ENCODE data around the gene RNF157. TPM values are rescaled to one million over a fixed set of nuclear protein-coding genes. Genes with fewer than 3 reads are reported as not detected.
"Not testable (repeated sequence)": the region's sequence is repeated elsewhere in the genome, so short reads cannot be mapped to it uniquely, and the experiment has no call there.

The RNF157 gene
- total RNA-seq, 1 donor from 2014 or later = 8.8 TPM

DNA sequence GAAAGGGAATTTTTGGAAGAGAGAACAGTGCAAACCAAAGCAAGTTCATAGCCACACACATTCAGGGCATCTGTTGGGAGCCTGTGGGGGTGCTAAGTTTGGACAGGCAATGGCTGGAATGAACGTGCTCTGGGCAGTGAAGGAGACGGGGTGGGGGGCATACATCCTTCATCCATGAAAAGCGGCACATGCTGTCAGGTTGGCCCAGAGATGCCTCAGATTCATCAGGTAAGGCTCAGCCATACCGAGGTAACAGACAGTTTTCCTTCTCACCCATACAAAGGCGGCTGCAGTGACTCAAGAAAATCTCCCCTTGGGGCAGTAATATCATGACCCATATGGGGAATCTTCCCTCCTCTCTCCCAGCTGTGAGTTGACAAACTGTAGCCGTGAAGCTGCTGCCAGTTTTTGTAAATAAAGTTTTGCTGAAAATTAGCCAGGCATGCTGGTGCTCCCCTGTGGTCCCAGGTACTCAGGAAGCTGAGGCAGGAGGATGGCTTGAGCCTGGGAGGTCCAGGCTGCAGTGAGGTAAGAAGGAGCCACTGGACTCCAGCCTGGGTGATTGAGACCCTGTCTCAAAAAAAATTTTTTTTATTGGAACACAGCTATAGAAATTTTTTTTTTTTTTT is 15.6 kb upstream of the RNF157 start:
- H3K27ac ChIP-seq = no peak overlapping the region
- no peaks in the 10 kb centered on the region for H3K36me3 ChIP-seq
- TF ChIP-seq, protein P1, sequence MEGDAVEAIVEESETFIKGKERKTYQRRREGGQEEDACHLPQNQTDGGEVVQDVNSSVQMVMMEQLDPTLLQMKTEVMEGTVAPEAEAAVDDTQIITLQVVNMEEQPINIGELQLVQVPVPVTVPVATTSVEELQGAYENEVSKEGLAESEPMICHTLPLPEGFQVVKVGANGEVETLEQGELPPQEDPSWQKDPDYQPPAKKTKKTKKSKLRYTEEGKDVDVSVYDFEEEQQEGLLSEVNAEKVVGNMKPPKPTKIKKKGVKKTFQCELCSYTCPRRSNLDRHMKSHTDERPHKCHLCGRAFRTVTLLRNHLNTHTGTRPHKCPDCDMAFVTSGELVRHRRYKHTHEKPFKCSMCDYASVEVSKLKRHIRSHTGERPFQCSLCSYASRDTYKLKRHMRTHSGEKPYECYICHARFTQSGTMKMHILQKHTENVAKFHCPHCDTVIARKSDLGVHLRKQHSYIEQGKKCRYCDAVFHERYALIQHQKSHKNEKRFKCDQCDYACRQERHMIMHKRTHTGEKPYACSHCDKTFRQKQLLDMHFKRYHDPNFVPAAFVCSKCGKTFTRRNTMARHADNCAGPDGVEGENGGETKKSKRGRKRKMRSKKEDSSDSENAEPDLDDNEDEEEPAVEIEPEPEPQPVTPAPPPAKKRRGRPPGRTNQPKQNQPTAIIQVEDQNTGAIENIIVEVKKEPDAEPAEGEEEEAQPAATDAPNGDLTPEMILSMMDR (IDR thresholded peaks at IDR 0.05) = no peak
- TF ChIP-seq POLR2AphosphoS5 (IDR thresholded peaks at IDR 0.05; ENCODE audit: insufficient read depth in 1 of 2, low read depth in 1 of 2) = no peak
- TF ChIP-seq POLR2A (IDR thresholded peaks at IDR 0.05) = no peak
- H3K27me3 ChIP-seq = no peaks in the 10 kb centered on the region
- no peaks in the 10 kb centered on the region for H3K9me3 ChIP-seq
- H3K4me3 ChIP-seq = no peak overlapping the region
- intact Hi-C loops (cut with DNase I) = no loop called here
- peaks cover 20% of the 10 kb centered on the region for H3K4me1 ChIP-seq
- DNase-seq (ENCODE audit: extremely low spot score in 2 of 2) = no peak

DNA sequence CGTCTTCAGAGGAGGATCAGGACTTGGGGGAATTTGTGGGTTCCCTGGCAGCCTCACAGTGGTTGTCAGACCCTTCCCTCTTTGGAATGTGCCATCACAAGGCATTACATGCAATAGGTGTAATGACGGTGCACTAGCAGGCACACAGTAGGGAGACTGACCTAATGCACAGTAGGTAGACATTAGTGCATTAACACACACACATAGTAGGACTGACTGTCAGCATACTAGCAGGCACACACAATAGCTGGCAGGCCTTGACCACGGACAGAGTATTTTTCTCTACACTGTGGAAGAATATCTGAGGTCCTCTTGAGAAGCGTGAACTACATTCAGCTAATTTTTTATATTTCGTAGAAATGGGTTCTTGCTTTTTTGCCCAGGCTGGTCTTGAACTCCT is 14.0 kb upstream of the RNF157 start:
- no peak overlapping the region for H3K4me3 ChIP-seq
- TF ChIP-seq POLR2AphosphoS5 (IDR thresholded peaks at IDR 0.05; ENCODE audit: insufficient read depth in 1 of 2, low read depth in 1 of 2) (no peak), POLR2A (IDR thresholded peaks at IDR 0.05) (no peak)
- TF ChIP-seq, protein P1 (IDR thresholded peaks at IDR 0.05) = no peak
- H3K27me3 ChIP-seq = no peaks in the 10 kb centered on the region
- DNase-seq (ENCODE audit: extremely low spot score in 2 of 2) = no peak
- no peak overlapping the region for H3K27ac ChIP-seq
- peaks cover 12% of the 10 kb centered on the region for H3K4me1 ChIP-seq
- H3K36me3 ChIP-seq = no peaks in the 10 kb centered on the region
- intact Hi-C loops (cut with DNase I) = no loop called here
- no peaks in the 10 kb centered on the region for H3K9me3 ChIP-seq

DNA sequence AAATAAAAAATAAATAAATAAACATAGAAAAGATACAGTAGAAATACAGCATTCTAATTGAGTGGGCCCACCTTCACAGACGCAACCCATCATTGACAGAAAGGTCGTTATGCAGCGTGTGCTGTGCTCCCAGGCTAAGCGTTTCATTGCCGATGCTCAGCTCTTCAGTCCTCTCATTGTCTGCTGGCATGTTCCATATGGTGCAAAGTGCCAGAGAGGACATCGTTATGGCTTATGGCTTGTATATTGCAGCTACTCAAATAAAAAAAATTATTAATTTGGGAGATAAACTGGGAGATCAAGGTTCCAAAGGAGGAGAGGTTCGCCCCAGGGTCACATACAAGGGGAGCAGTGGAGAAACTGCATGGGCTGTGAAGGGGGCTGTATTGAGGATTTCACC is 13.5 kb upstream of the RNF157 start:
- no peaks in the 10 kb centered on the region for H3K36me3 ChIP-seq
- no peak overlapping the region for H3K4me3 ChIP-seq
- no peak overlapping the region for H3K27ac ChIP-seq
- H3K9me3 ChIP-seq = no peaks in the 10 kb centered on the region
- H3K27me3 ChIP-seq = no peaks in the 10 kb centered on the region
- TF ChIP-seq POLR2A (IDR thresholded peaks at IDR 0.05) (no peak), POLR2AphosphoS5 (IDR thresholded peaks at IDR 0.05; ENCODE audit: insufficient read depth in 1 of 2, low read depth in 1 of 2) (no peak)
- TF ChIP-seq, protein P1 (IDR thresholded peaks at IDR 0.05) = no peak
- H3K4me1 ChIP-seq = peaks cover 12% of the 10 kb centered on the region
- no peak for DNase-seq (ENCODE audit: extremely low spot score in 2 of 2)
- intact Hi-C loops (cut with DNase I) = no loop called here

DNA sequence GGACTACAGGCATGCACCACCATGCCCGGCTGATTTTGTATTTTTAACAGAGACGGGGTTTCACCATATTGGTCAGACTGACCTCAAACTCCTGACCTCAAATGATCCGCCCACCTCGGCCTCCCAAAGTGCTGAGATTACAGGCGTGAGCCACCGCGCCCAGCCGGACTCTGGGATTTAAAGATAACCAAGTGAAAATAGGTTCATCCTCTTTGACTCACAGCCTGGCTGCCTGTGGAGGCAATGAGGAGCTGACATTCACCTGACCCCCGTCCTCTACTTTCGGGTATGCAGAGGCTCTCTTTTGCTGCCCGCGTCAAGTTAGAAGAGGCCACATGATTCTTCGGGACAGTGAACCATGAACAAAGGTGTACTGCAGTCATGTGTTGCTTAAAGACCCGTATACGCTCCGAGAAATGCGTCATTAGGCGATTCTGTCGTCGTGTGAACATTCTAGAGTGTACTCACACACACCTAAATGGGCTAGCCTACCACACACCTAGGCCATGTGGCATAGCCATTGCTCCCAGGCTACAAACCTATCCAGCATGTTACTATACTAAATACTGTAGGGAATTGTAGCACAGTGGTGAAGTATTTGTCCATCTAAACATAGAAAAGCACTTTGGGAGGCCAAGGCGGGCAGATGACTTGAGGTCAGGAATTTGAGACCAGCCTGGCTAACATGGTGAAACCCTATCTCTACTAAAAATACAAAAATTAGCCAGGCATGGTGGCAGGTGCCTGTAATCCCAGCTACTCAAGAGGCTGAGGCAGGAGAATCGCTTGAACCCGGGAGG is 12.9 kb upstream of the RNF157 start:
- H3K4me3 ChIP-seq; H3K27me3 ChIP-seq; intact Hi-C loops (cut with DNase I); H3K9me3 ChIP-seq; H3K36me3 ChIP-seq; DNase-seq (ENCODE audit: extremely low spot score in 2 of 2): not testable (repeated sequence)
- Histone ChIP-seq H3K4me1 (peaks cover 12% of the 10 kb centered on the region), H3K27ac (peak overlapping the region; percentile 10)

DNA sequence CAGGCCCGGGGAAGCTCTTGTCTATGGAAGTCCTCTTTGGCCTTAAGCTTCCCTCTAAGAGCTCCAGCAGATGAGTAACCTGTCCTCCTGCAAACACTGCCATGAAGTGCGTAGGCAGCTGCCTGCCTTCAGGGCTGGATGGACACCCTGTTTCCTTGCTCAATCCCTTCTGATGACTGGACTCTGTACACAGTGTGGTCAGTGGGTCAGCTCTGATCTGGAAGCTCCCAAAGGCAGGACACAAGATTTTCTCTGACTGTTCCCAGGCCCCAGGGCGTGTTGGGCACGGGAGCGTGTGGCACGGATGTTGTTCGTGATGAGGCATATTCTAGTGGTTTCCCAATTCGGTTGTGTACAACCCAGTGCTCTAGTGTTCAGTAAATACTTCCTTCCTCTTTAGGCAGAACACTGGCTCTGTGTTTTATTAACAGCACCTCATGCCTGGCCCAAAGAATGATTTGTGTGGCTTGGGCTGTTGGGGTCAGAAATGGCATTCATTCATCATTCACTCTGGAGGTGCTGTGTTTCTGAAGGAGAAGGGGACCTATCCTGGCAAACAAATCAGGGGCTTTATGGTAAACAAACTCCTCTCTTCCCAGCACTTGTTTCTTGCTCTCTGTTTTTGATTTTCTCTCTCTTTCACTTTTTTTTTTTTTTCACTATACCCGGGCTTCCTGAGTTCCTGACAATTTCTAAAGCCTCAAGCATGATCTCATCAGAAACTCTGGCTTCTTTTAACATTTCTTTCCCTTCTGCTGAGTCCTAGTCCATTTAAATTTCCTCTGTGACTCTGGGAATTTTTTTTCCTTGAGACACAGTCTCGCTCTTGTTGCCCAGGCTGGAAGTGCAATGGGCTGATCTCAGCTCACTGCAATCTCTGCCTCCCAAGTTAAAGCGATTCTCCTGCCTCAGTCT is 12.0 kb upstream of the RNF157 start:
- TF ChIP-seq POLR2AphosphoS5 (IDR thresholded peaks at IDR 0.05; ENCODE audit: insufficient read depth in 1 of 2, low read depth in 1 of 2) (peak; percentile 65 to 68), POLR2A (IDR thresholded peaks at IDR 0.05) (no peak)
- TF ChIP-seq, protein P1 (IDR thresholded peaks at IDR 0.05) = no peak
- intact Hi-C loops (cut with DNase I) = no loop called here
- DNase-seq (ENCODE audit: extremely low spot score in 2 of 2) = no peak
- Histone ChIP-seq H3K27me3 (no peaks in the 10 kb centered on the region), H3K36me3 (no peaks in the 10 kb centered on the region), H3K4me1 (peaks cover 12% of the 10 kb centered on the region), H3K9me3 (no peaks in the 10 kb centered on the region), H3K27ac (peak overlapping the region; percentile 63), H3K4me3 (no peak overlapping the region)
